ENCODE data around the gene HIP1R. TPM values are rescaled to one million over a fixed set of nuclear protein-coding genes. Genes with fewer than 3 reads are reported as not detected.

HIP1R gene
- polyA plus RNA-seq, 1 of the 3 experiments (the other 2 are of a cell fraction): 20.6 TPM

DNA sequence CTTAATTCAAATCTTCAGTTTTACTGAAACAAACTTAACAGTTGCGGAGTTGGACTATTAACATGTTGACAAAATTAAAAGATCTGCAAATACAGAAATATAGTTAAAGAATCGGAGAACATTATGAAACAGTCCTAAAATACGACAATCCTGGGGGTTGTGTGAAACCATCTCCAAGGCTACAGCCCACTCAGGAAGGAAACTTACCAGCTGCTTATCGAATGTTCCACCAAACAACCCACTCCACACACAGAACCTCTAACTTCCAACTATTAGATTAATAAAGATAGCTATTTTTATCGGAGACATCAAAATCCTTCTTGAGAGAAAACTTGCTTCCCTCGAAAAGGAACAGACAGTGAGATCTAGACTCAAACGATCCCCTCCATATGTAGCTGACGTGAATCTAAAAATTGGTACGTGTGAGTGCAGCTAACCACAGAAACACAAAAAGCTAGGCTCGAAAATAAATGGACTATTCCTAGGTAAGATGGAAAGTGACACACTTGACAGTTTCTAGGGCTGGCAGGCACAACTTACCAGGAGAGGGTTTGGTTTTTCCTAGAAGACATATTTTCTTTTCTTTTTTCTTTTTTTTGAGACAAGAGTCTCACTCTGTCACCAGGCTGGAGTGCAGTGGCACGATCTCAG is 47.8 kb downstream of the HIP1R start:
- POLR2A ChIA-PET: no interaction called here

DNA sequence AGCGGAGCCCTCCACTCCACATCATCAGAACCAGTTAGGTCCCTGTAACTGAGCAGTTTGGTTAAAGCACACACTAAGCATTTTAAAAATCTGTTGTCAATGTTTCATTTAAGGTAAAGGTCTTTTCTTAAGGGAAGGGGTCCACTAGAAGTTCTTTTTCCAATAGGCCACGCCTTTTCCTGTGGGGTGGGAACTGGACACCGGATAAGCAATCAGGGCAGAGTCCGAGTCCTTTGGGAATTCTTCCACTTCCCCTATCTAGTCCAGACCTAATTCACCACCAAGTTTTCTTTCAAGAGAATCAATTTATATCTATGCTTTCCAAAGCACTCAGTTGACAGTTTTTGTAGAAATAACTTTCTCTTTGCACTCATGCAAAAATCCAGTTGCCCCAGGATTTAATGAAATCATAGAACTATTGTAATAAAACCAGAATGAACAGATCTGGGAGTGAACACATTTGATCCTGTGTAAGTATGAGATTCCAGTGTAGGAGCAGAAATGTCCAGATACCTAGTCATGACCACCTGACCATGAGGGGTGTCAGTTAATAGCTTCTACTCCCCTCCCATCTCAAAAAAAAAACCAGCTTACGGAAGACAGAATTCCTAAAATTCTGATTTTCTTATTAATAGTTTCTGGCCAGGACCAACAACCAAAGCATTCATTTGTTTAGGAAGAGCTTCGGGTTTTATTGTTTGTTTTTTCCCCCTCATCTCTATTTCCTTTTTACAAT is 49.0 kb downstream of the HIP1R start:
- no peak overlapping the region for H3K27ac ChIP-seq (ENCODE audit: low read depth in 2 of 2, low read length in 1 of 2)
- peaks cover 21% of the 10 kb centered on the region for H3F3A ChIP-seq (replicated peaks; ENCODE audit: insufficient read depth)
- WGBS (ENCODE audit: low lambda C conversion rate): 90% methylated on average over 6 of the region's 6 CpGs
- H2AFZ ChIP-seq (ENCODE audit: low read depth): no peak overlapping the region
- POLR2A ChIA-PET: no interaction called here
- no peaks in the 10 kb centered on the region for H3K9me3 ChIP-seq
- TF ChIP-seq, protein P1, sequence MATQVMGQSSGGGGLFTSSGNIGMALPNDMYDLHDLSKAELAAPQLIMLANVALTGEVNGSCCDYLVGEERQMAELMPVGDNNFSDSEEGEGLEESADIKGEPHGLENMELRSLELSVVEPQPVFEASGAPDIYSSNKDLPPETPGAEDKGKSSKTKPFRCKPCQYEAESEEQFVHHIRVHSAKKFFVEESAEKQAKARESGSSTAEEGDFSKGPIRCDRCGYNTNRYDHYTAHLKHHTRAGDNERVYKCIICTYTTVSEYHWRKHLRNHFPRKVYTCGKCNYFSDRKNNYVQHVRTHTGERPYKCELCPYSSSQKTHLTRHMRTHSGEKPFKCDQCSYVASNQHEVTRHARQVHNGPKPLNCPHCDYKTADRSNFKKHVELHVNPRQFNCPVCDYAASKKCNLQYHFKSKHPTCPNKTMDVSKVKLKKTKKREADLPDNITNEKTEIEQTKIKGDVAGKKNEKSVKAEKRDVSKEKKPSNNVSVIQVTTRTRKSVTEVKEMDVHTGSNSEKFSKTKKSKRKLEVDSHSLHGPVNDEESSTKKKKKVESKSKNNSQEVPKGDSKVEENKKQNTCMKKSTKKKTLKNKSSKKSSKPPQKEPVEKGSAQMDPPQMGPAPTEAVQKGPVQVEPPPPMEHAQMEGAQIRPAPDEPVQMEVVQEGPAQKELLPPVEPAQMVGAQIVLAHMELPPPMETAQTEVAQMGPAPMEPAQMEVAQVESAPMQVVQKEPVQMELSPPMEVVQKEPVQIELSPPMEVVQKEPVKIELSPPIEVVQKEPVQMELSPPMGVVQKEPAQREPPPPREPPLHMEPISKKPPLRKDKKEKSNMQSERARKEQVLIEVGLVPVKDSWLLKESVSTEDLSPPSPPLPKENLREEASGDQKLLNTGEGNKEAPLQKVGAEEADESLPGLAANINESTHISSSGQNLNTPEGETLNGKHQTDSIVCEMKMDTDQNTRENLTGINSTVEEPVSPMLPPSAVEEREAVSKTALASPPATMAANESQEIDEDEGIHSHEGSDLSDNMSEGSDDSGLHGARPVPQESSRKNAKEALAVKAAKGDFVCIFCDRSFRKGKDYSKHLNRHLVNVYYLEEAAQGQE (IDR thresholded peaks at IDR 0.05; ENCODE audit: low read depth, low read length): no peak
- no peak for TF ChIP-seq FOXM1 (IDR thresholded peaks at IDR 0.05; ENCODE audit: low read depth)
- no peak for TF ChIP-seq NRF1 (IDR thresholded peaks at IDR 0.05; ENCODE audit: low read depth, low read length)
- TF ChIP-seq TCF12 (IDR thresholded peaks at IDR 0.05): no peak
- TF ChIP-seq SIN3A (IDR thresholded peaks at IDR 0.05; ENCODE audit: borderline replicate concordance, low read depth, low read length): no peak
- TF ChIP-seq RAD21 (IDR thresholded peaks at IDR 0.05; ENCODE audit: low read length): no peak
- TF ChIP-seq, protein P2, sequence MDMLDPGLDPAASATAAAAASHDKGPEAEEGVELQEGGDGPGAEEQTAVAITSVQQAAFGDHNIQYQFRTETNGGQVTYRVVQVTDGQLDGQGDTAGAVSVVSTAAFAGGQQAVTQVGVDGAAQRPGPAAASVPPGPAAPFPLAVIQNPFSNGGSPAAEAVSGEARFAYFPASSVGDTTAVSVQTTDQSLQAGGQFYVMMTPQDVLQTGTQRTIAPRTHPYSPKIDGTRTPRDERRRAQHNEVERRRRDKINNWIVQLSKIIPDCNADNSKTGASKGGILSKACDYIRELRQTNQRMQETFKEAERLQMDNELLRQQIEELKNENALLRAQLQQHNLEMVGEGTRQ (IDR thresholded peaks at IDR 0.05; ENCODE audit: borderline replicate concordance, low read depth, low read length): no peak
- no peak for TF ChIP-seq GABPA (IDR thresholded peaks at IDR 0.05; ENCODE audit: low read depth)
- no peak overlapping the region for H3K9ac ChIP-seq
- no peaks in the 10 kb centered on the region for H3K9me2 ChIP-seq
- H3K27me3 ChIP-seq (ENCODE audit: insufficient read depth): no peaks in the 10 kb centered on the region
- peaks cover 68% of the 10 kb centered on the region for H4K20me1 ChIP-seq (ENCODE audit: insufficient read depth)
- H3K4me3 ChIP-seq (ENCODE audit: low read depth in 2 of 2, low read length in 1 of 2): no peak overlapping the region
- DNase-seq: no peak
- CTCF ChIA-PET: interaction anchor here (1.2 to 1.3 kb wide), 2 partner anchors 36 to 90 kb away, joined by 3 read pairs; no protein-coding TSS in a partner anchor
- H3K36me3 ChIP-seq (replicated peaks in 1 of 2; ENCODE audit: control insufficient read depth in 1 of 2, insufficient read depth in 2 of 2, low read length in 1 of 2): no peaks in the 10 kb centered on the region
- peaks cover 7 to 43% of the 10 kb centered on the region in 2 experiments; a peak in 3 of 4 replicates for H3K4me1 ChIP-seq (ENCODE audit: control insufficient read depth in 1 of 2, insufficient read depth in 2 of 2, low read depth in 1 of 2, low read length in 1 of 2)
- no peak overlapping the region for H3K4me2 ChIP-seq
- H3K79me2 ChIP-seq (ENCODE audit: insufficient read depth): peaks cover 99% of the 10 kb centered on the region

More for the DNA sequence above, 47.8 kb downstream of the HIP1R start:
- H3K4me2 ChIP-seq: no peak overlapping the region
- peaks cover 98% of the 10 kb centered on the region for H3K79me2 ChIP-seq (ENCODE audit: insufficient read depth)
- no peak overlapping the region for H2AFZ ChIP-seq (ENCODE audit: low read depth)
- no peak overlapping the region for H3K9ac ChIP-seq
- H3K4me1 ChIP-seq (ENCODE audit: control insufficient read depth in 1 of 2, insufficient read depth in 2 of 2, low read depth in 1 of 2, low read length in 1 of 2): peaks cover 7 to 36% of the 10 kb centered on the region in 2 experiments; a peak in 3 of 4 replicates
- no peak overlapping the region for H3K27ac ChIP-seq (ENCODE audit: low read depth in 2 of 2, low read length in 1 of 2)
- CTCF ChIA-PET: interaction anchor here (0.7 to 3.6 kb wide), 8 partner anchors 9 to 411 kb away, joined by 3 to 15 read pairs (median 4); no protein-coding TSS in a partner anchor
- H4K20me1 ChIP-seq (ENCODE audit: insufficient read depth): peaks cover 55% of the 10 kb centered on the region
- TF ChIP-seq MEF2A (IDR thresholded peaks at IDR 0.05; ENCODE audit: borderline replicate concordance, low read depth) (no peak), JUND (IDR thresholded peaks at IDR 0.05) (no peak), RXRA (IDR thresholded peaks at IDR 0.05; ENCODE audit: borderline replicate concordance, low read depth) (no peak), SMC3 (IDR thresholded peaks at IDR 0.05; ENCODE audit: low read depth, low read length) (no peak), FOXM1 (IDR thresholded peaks at IDR 0.05; ENCODE audit: low read depth) (no peak), ELF1 (IDR thresholded peaks at IDR 0.05) (no peak), FOXJ3 (CRISPR knock-in tag; IDR thresholded peaks at IDR 0.05) (no peak), RAD21 (IDR thresholded peaks at IDR 0.05; ENCODE audit: low read length) (no peak), TCF12 (IDR thresholded peaks at IDR 0.05) (no peak), SIN3A (IDR thresholded peaks at IDR 0.05; ENCODE audit: borderline replicate concordance, low read depth, low read length) (no peak), GATA2 (CRISPR knock-in tag; IDR thresholded peaks at IDR 0.05) (no peak), FOSL2 (IDR thresholded peaks at IDR 0.05; ENCODE audit: borderline replicate concordance, low read depth) (no peak)
- TF ChIP-seq, protein P2 (IDR thresholded peaks at IDR 0.05; ENCODE audit: borderline replicate concordance, low read depth, low read length): no peak
- TF ChIP-seq, protein P3, sequence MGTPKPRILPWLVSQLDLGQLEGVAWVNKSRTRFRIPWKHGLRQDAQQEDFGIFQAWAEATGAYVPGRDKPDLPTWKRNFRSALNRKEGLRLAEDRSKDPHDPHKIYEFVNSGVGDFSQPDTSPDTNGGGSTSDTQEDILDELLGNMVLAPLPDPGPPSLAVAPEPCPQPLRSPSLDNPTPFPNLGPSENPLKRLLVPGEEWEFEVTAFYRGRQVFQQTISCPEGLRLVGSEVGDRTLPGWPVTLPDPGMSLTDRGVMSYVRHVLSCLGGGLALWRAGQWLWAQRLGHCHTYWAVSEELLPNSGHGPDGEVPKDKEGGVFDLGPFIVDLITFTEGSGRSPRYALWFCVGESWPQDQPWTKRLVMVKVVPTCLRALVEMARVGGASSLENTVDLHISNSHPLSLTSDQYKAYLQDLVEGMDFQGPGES (IDR thresholded peaks at IDR 0.05; ENCODE audit: low read depth, low read length): no peak
- DNase-seq: no peak
- H3K27me3 ChIP-seq (ENCODE audit: insufficient read depth): no peaks in the 10 kb centered on the region
- H3K9me2 ChIP-seq: no peaks in the 10 kb centered on the region
- H3K9me3 ChIP-seq: no peaks in the 10 kb centered on the region
- H3K4me3 ChIP-seq (ENCODE audit: low read depth in 2 of 2, low read length in 1 of 2): no peak overlapping the region
- H3F3A ChIP-seq (replicated peaks; ENCODE audit: insufficient read depth): peaks cover 15% of the 10 kb centered on the region
- 95% methylated on average over 11 of the region's 11 CpGs for WGBS (ENCODE audit: low lambda C conversion rate)
- no peaks in the 10 kb centered on the region for H3K36me3 ChIP-seq (replicated peaks in 1 of 2; ENCODE audit: control insufficient read depth in 1 of 2, insufficient read depth in 2 of 2, low read length in 1 of 2)
